ENCODE results near the gene LRTM2.

Gene LRTM2

GRCh38 chr12:1864456-1864855 lies 44.1 kb downstream of the LRTM2 start:
- no peak overlapping the region for H3K9ac ChIP-seq
- H3K4me2 ChIP-seq, result no peak overlapping the region

GRCh38 chr12:1864867-1865266 lies 44.5 kb downstream of the LRTM2 start:
- Histone ChIP-seq H3K27me3 (ENCODE audit: insufficient read depth, low read depth) (no peaks in the 10 kb centered on the region), H2AFZ (ENCODE audit: low read depth) (no peak overlapping the region), H3K4me1 (ENCODE audit: low read depth, poor library complexity, severe bottlenecking) (no peaks in the 10 kb centered on the region), H3K27ac (no peak overlapping the region), H4K20me1 (ENCODE audit: insufficient read depth) (no peaks in the 10 kb centered on the region), H3K9ac (no peak overlapping the region), H3K4me2 (no peak overlapping the region), H3K79me2 (ENCODE audit: insufficient read depth, low read depth) (no peaks in the 10 kb centered on the region), H3K4me3 (IDR thresholded peaks at IDR 0.05; ENCODE audit: insufficient read depth, low read depth, low read length) (no peak overlapping the region), H3K36me3 (ENCODE audit: insufficient read depth) (no peaks in the 10 kb centered on the region)
- TF ChIP-seq CTCF (conservative IDR thresholded peaks at IDR 0.05; ENCODE audit: low read depth, low read length), result no peak

More at GRCh38 chr12:1864456-1864855, 44.1 kb downstream of the LRTM2 start:
- Histone ChIP-seq H4K20me1 (ENCODE audit: insufficient read depth) (no peaks in the 10 kb centered on the region), H3K27me3 (ENCODE audit: insufficient read depth, low read depth) (no peaks in the 10 kb centered on the region), H3K4me1 (ENCODE audit: low read depth, poor library complexity, severe bottlenecking) (no peaks in the 10 kb centered on the region), H3K36me3 (ENCODE audit: insufficient read depth) (no peaks in the 10 kb centered on the region), H3K79me2 (ENCODE audit: insufficient read depth, low read depth) (no peaks in the 10 kb centered on the region), H2AFZ (ENCODE audit: low read depth) (no peak overlapping the region), H3K4me3 (IDR thresholded peaks at IDR 0.05; ENCODE audit: insufficient read depth, low read depth, low read length) (no peak overlapping the region), H3K27ac (no peak overlapping the region)
- TF ChIP-seq CTCF (conservative IDR thresholded peaks at IDR 0.05; ENCODE audit: low read depth, low read length), result no peak

DNA sequence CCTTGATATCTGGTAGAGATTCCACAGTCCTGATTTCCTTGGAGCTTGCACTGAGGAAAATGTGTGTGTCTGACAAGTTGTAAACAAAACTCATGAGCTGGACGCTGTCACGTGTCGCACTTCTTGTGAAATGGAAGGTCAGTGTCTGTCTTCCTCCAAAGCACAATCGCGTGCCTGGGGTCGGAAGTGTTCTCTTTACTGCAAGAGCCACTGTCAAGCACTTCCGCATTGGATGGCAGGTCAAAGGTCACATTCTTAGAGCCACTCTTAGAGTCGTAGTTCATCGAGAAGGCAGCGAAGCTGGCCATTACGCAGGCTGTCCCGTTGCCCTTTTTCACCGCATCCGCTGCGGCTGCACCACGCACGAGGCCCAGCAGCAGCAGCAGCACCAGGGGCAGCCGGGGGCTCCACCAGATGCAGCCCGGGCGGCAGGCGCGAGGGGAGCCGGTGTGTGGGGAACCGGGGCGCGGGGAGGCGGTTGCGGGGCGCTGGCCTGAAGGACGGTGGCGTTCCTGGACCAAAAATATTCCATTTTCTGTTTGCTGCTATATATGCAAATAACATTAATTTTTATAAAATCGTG lies 45.0 kb downstream of the LRTM2 start:
- no peak overlapping the region for H3K4me2 ChIP-seq
- no peak overlapping the region for H3K27ac ChIP-seq
- no peak overlapping the region for H3K4me3 ChIP-seq (IDR thresholded peaks at IDR 0.05; ENCODE audit: insufficient read depth, low read depth, low read length)
- no peaks in the 10 kb centered on the region for H3K27me3 ChIP-seq (ENCODE audit: insufficient read depth, low read depth)
- no peak for TF ChIP-seq CTCF (conservative IDR thresholded peaks at IDR 0.05; ENCODE audit: low read depth, low read length)
- H2AFZ ChIP-seq (ENCODE audit: low read depth), result no peak overlapping the region
- no peaks in the 10 kb centered on the region for H3K79me2 ChIP-seq (ENCODE audit: insufficient read depth, low read depth)
- no peak overlapping the region for H3K9ac ChIP-seq
- H4K20me1 ChIP-seq (ENCODE audit: insufficient read depth), result no peaks in the 10 kb centered on the region
- H3K4me1 ChIP-seq (ENCODE audit: low read depth, poor library complexity, severe bottlenecking), result no peaks in the 10 kb centered on the region
- no peaks in the 10 kb centered on the region for H3K36me3 ChIP-seq (ENCODE audit: insufficient read depth)

GRCh38 chr12:1869145-1869544 lies 48.8 kb downstream of the LRTM2 start:
- H4K20me1 ChIP-seq (ENCODE audit: insufficient read depth), result no peaks in the 10 kb centered on the region
- H3K27me3 ChIP-seq (ENCODE audit: insufficient read depth, low read depth), result no peaks in the 10 kb centered on the region
- no peak overlapping the region for H3K4me2 ChIP-seq
- H3K4me3 ChIP-seq (IDR thresholded peaks at IDR 0.05; ENCODE audit: insufficient read depth, low read depth, low read length), result no peak overlapping the region
- no peak overlapping the region for H3K9ac ChIP-seq
- H3K36me3 ChIP-seq (ENCODE audit: insufficient read depth), result no peaks in the 10 kb centered on the region
- no peak for TF ChIP-seq CTCF (conservative IDR thresholded peaks at IDR 0.05; ENCODE audit: low read depth, low read length)
- H2AFZ ChIP-seq (ENCODE audit: low read depth), result no peak overlapping the region
- H3K27ac ChIP-seq, result no peak overlapping the region
- H3K4me1 ChIP-seq (ENCODE audit: low read depth, poor library complexity, severe bottlenecking), result no peaks in the 10 kb centered on the region
- H3K79me2 ChIP-seq (ENCODE audit: insufficient read depth, low read depth), result no peaks in the 10 kb centered on the region
